Pulmonary artery endothelial cell (primary cell): Measurements from ENCODE around the gene SLC52A1. TPM values are rescaled to one million over a fixed set of nuclear protein-coding genes. Genes with fewer than 3 reads are reported as not detected.
"Not testable (repeated sequence)": the region's sequence is repeated elsewhere in the genome, so short reads cannot be mapped to it uniquely, and the experiment has no call there.

ENCODE experiments used
- DNase-seq: peaks from one replicate; pipeline ENCODE4 v3.0.0-alpha.2; 2011; ENCODE audit warnings: low read depth, low spot score
- total RNA-seq: library from RNA; depleted of rRNA; stranded (reverse); fragments of >200 nt; gene quantifications from 2 replicates; pipeline ENCODE4 v1.2.3, GENCODE V29; 2014

Gene SLC52A1
- total RNA-seq = 0.07 TPM in 2 replicates

DNA sequence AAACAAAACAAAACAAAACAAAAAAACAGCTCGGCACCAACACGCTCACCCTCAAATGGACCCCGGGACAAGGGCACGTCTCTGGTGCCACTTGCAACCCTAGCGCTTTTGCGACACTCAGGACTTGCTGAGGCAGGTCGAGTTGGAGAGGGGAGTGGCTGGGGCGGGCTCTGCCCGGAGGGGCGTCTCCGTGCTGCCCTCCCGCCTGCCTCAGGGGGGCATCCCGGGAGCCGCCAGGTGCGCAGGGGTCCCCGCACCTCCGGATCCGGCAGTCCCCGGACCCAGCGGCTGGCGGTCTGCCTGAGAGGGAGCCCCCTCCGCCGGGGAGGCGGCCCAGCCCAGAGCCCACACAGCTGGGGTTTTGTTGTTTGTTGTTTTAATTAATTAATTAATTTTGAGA lies at the start of gene SLC52A1:
TSS of gene SLC52A1 (minus strand) at position 112 of the 400 bp plus-strand sequence. CDS start 820 bp downstream, outside the sequence.
- DNase-seq = no peak

DNA sequence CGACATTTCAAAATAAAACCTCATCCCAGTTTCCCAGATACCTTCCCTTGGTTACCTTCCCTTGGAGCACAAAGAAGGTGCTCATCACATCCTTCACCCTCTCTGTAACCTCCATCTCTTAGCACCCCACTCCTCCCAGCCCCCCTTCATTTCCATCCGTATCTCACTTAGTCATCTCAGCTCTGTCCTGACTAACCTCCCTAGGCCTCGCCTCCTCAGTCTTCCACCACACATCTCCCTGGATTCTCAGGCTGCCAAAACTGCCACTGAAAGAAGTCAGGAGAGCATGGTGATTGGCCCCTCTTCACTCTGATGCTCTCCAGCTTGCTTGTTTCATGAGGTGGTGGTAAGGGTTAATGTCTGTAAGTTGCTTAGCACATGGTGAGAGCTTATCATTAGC lies 45.4 kb upstream of the SLC52A1 start:
- DNase-seq = no peak

DNA sequence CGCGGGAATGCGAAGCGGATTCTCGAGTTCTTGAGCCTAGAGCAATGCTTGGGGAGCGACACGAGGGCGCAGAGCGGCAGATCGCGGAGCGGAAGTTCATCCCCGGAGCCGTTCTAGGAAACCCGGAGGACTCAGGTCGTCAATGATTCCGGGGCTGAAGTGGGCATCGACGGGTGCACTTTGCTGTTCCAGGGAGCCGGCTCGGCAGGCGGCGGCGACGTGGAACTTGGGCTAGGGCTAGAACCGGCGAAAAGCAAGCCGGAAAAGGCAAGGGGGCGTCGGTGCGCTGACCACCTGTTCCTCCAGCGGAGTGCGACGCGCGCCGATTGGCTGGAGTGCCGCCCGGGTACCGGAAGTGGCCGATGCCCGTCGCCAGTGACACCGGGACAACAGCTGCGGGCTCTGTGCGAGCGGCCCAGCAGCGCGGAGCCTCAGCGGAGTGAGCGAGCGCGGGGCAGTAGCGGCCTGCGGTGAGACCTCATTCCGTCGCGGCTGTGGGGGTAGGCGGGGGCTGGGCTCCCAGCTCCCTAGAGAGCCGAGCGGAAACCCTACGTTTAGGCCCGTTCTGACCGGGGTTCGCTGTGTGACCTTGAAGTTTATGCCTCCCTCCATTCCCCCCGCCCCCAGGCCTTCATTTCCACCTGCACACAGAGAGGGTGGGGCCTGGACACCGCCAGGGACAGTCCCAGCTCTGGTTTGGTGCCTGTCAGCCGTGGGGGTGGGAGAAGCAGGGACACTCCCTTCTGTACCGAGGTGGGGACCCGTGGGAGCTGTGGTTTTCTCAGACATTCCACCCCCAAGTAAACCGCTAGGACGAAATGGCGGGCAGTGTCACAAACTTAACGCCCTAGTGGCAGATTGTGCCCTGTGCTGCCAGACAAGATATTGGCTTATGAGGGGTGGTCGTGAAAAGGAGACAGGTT lies 43.1 kb upstream of the SLC52A1 start, which contains the start of gene ZFP3:
TSS of gene ZFP3 (plus strand) at position 362 of the 923 bp plus-strand sequence. CDS start 13,038 bp downstream, outside the sequence.
- DNase-seq = peak; percentile 43

- no peak for DNase-seq
Observed at GRCh38 chr17:5077781-5078105, 42.5 kb upstream of the SLC52A1 start.

DNA sequence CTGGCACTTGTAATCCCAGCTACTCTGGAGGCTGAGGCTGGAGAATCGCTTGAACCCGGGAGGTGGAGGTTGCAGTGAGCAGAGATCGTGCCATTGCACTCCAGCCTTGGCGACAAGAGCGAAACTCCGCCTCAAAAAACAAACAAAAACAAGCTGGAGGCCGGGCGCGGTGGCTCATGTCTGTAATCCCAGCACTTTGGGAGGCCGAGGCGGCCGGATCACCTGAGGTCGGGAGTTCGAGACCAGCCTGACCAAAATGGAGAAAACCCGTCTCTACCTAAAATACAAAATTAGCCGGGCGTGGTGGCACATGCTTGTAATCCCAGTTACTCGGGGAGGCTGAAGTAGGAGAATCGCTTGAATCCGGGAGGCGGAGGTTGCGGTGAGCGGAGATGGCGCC lies 42.0 kb upstream of the SLC52A1 start:
- DNase-seq = not testable (repeated sequence)

DNA sequence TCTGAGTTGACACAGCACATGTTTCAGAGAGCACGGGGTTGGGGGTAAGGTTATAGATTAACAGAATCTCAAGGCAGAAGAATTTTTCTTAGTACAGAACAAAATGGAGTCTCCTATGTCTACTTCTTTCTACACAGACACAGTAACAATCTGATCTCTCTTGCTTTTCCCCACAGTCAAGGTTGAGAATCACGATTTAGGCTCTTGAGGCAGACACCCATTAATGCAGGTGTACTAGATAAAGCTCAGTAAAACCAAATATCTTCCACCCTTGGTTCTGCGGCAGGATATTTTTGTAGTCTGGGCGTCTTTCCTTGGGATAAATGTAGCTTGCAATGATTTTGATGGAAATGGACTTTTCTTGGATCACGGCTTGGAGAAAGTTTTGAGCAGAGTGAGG lies 40.2 kb upstream of the SLC52A1 start:
- not testable (repeated sequence) for DNase-seq

DNA sequence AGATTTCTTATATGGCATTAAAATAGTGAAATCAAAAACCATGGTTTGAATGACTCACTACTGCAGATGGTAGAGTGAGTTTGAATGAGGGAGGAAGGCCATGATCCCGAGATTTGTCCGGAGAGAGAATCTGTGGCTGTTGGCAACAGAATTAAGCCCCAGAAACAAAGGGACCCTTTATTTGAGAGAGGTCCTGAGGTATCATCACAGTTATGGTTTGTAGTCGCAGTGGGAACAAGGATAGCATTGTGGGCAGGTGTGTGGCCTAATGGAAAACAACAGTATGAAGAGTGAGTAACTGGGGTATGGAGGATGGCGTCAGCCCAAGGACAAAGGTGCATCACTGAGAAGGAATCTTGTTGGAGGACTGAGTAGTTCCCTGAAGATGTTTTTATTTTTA lies 34.5 kb upstream of the SLC52A1 start:
- DNase-seq = no peak

DNA sequence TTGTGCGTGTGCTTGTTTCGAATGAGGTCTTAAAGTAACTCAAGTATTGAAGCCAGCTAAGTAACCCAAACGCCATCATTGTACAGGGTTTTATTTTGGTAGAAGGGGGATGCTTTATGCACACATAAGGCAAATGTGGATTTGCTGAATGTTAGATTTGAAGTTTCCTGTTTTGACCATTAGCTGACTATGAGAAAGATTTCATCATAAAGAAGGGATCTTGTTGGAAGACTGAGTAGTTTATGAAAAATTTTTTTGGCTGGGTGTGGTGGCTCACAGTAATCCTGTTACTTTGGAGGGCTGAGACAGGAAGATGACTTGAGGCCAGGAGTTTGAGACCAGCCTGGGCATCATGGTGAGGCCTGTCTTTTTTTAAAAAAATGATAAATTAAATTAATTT lies 33.0 kb upstream of the SLC52A1 start:
- DNase-seq = no peak

GRCh38 chr17:5065227-5065744 lies 30.1 kb upstream of the SLC52A1 start:
- no peak for DNase-seq

- DNase-seq = no peak
Observed at GRCh38 chr17:5055543-5055942, 20.3 kb upstream of the SLC52A1 start.

GRCh38 chr17:5050278-5050677 lies 15.1 kb upstream of the SLC52A1 start:
- DNase-seq = no peak

DNA sequence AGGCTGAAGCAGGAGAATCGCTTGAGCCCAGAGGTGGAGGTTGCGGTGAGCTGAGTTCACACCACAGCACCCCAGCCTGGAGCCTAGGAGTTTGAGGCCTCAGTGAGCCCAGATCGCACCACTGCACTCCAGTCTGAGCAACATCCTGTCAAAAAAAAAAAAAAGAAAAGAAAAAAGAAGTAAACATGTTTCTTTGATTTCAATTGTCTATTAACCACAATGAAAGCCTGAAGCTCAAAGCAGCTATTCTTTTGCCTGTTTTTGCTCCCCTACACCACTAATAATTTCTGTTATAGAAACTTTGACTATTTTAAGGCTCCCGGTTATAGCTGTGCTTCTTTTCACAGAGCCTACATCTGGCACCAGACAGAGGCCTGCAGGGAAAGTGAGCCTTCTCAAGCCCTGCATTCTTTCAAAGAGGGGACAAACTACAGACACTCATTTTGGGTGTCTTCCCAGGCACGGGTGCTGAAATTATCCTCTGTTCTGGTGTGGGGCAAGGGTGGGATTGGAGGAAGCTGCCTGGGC lies 14.2 kb upstream of the SLC52A1 start:
- DNase-seq = no peak

DNA sequence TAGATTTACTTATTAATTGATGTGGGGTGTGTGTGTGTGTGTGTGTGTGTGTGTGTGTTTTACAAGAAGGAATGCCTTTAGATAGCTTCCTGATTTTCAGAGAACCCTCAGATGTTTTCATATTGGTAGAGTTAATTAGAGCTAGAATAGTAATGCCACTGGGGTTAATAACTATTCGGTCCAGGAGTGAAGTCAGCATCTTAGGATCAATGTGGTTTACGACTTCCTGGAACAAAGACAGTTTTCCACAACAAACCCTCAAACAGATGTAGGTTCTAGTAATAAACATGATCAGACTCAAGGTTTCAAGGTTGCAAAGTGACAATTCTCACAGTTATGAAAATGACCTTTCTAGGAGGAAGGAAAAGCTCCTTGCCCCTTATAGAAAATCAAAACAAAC lies 12.2 kb upstream of the SLC52A1 start:
- DNase-seq = no peak

GRCh38 chr17:5045496-5045895 lies 10.3 kb upstream of the SLC52A1 start:
- DNase-seq = no peak

DNA sequence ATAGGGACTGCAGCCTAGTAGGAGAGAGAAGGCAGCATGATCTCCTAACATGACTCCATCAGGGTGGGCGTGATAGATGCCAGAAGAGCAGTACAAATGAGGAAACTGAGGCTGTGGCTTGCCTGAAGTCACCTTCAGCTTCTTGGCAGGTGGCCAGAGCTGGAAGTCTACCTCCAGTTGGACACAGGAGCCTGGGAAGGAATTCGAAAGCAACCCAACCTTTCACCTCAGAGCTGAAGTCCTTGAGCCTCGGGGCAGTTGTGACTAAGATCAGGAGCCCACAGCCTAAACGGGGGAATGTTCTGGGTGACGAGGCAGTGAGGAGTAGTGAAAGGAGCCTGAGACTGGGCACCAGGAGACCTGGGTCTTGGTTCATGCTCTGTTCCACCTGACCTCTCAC lies 9.4 kb upstream of the SLC52A1 start:
- DNase-seq = no peak

- DNase-seq = no peak
Observed at GRCh38 chr17:5043524-5043923, 8.3 kb upstream of the SLC52A1 start.

GRCh38 chr17:5042157-5043022 lies 7.2 kb upstream of the SLC52A1 start:
- DNase-seq = no peak

- no peak for DNase-seq
Observed at GRCh38 chr17:5034651-5035050, 575 bp downstream of the SLC52A1 start.

GRCh38 chr17:5034063-5034462 lies 1.2 kb downstream of the SLC52A1 start:
- no peak for DNase-seq

DNA sequence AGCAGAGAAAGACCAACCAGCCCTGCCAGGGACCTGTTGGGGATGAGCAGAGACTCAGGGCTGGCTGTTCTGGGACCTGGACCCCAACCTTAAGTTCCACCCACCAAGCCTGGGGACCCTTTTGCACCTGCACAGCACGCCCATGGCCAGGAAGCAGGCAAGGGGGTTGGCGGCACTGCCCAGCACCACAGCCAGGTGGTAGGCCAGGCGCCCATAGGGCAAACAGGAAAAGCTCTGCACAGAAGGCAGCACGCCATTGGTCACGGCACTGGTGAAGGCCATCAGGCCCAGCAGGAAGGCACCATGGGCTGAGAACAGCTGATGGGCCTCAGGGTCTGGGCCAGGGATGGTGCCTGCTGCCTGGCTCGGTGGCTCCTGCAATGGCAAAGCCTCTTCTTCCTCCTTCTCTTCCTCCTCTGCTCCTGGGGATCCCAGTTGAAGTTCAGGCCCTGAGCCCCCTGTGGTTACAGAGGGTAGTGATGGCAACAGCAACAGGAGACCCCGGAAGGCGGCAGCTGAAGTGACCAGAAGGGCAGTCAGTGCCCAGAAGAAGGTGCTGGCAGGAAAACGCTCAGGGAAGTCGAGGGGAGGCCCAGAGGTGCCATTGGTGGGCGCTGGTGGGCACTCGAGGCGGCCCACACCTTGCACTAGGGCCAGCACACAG lies 1.7 kb downstream of the SLC52A1 start:
- DNase-seq = no peak

- DNase-seq = no peak
Observed at GRCh38 chr17:5032865-5033264, 2.4 kb downstream of the SLC52A1 start.
